GM19043 (cell line): Measurements from ENCODE around the gene CYB561D1.
"Not testable (repeated sequence)": the region's sequence is repeated elsewhere in the genome, so short reads cannot be mapped to it uniquely, and the experiment has no call there.

Source experiments
- ATAC-seq: cut with Tn5 transposase; IDR thresholded peaks from one replicate; pipeline ENCODE4 v1.9.1; 2021; ENCODE audit warnings: low read depth; ENCODE audit not compliant: unreplicated experiment

CYB561D1 gene, protein sequence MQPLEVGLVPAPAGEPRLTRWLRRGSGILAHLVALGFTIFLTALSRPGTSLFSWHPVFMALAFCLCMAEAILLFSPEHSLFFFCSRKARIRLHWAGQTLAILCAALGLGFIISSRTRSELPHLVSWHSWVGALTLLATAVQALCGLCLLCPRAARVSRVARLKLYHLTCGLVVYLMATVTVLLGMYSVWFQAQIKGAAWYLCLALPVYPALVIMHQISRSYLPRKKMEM

DNA sequence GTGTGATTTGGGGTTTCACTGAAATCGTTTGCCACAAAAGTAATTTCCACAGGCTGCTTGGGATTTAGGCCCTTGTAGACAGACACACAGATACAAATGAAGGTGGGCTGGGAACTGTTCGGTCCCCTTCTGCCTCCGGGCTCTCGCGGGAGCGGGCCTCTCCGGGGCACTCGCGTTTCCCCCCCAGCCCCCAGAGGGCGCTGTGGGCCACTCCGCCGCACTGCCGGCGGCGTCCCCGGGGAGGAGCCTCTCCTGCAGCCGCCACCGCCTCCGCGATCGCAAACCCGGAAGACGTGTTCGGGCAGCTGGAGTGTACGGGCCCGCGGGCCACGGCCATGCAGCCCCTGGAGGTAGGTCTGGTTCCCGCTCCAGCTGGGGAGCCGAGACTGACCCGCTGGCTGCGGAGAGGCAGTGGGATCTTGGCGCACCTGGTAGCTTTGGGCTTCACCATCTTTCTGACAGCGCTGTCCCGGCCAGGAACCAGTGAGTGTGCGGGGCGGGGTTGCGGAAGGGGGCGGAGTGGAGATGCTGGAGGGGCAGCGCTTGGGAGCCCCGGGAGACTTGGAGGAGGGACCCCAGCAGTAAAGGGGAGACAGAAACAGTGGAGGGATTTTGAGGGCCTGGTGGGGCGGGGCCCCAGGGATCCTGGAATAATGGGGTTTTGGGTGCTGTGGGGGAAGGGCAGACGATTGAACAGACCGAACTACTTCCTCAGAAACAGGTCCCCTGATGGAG, at the start of gene CYB561D1:
Gene CYB561D1 (plus strand): TSS at position 290 of the 735 bp plus-strand sequence. CDS start 46 bp downstream, at position 336.
- peak; percentile 90 for ATAC-seq

DNA sequence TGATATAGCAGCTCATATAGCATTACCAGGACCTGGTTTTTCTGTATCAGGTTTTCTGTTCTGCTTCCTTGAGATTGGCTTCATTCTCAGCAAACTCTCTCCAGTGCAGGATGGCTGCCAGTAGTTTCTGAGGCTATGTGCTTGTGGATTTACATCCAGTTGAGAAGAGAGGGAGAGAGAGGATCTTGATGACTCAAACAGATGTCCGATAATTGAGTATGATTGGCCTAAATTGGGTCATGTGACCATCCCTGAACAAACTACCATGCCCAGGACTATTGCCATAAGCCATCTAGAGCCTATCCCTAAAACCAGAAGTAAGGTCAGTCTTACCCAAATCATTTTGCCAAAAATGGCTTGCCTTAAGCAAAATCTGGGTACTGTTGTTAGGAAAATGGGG, 49.5 kb upstream of the CYB561D1 start:
- ATAC-seq, result no peak

DNA sequence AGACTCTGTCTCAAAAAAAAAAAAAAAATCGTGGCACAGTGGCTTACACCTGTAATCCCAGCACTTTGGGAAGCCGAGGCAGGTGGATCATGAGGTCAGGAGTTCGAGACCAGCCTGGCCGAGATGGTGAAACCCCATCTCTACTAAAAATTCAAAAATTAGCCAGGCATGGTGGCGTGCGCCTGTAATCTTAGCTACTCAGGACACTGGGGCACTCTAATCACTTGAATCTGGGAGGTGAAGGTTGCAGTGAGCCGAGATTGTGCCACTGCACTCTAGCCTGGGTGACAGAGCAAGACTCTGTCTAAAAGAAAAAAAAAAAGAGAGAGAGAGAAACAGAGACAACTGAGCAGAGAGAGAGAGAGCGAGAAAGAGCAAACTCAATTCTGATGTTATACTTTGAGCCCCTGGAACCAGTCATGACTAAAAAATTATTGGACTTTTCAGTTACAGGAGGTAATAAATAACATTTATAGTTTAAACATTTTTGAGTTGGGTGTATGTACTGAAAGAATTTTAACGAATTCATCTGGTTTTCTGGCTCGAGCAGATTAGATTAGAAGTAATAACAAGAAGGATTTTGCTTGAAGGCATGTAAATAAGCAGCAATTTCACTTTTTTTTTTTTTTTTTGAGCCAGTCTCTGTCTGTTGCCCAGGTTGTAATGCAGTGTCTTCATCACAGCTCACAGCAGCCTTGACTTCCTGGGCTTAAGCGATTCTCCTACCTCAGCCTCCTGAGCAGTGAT, 47.8 kb upstream of the CYB561D1 start:
- ATAC-seq, result not testable (repeated sequence)

DNA sequence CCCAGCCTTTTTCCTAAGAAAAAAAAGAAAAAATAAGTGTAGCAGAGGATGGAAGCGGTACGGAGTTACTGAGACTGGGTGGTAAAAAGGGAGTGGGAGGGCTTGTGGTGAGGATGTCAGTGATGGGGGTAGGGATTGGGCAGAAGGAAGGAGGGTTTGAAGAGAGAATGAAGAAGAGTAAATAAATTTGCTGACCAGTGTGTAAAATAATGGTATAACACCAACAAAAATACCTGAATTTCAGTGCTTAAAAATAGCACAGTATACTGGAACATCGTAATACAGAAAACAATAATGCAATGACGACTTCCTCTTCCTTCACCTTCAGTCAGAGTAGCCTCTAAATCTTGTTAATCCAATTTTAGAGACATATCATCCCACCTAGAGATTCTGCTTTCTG, 46.4 kb upstream of the CYB561D1 start:
- no peak for ATAC-seq

DNA sequence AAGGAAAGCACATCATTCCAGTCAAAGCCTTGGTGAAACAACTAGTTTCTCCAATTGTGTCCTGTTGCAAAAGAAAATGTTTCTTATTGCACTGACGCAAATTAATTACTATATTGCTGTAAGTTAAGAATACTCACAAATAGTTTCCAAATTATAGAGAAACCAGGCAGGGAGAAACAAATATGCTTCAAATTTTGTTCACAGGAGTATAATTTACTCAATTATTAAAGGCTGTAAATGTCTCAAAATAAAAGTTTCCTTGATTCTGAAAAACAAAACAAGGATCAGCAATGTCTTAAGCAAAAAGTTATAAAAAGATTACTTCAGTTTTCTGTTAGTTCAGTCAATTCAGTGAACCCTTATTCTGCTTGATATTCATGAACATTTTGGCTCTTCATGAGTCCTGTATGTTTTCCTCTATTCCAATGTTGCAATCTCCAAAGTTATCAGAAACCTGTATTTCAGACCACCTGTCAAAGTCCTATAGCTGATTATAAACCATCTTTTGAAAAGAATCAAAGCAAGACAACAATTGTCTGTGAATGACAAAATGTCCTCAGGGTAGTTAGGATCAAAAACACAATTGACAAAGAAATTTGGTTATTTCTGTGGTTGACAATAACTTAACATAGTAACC, 39.3 kb upstream of the CYB561D1 start:
- no peak for ATAC-seq

DNA sequence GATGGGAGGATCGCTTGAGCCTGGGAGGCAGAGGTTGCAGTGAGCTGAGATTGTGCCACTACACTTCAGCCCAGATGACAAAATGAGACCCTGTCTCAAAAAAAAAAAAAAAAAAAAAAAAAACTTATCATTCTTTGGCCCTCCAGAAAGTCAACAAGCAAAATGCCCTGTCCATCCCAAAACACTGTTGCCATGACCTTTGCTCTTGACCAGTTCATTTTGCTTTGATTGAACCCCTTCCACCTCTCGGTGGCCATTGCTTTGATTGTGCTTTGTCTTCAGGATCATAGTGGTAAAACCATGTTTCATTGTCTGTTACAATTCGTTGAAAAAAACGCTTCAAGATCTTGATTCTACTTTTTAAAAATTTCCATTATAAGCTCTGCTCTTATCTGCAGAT, 36.1 kb upstream of the CYB561D1 start:
- no peak for ATAC-seq

DNA sequence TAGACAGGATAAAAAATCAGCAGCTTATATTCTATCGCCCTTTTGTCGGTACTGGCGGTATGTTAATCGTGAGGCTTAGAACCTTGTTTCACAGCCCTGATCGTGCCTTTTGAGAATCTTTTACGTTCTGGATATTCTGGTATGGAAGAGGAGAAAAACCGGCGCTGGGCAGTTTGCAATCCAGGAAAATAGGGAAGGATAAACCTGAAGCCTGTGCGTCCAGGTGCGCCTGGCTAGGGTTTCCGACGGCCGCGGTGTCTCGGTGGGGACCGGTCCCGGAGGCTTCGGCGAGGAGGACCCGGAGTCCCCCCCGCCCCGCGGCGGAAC, 27.8 kb upstream of the CYB561D1 start:
- no peak for ATAC-seq

DNA sequence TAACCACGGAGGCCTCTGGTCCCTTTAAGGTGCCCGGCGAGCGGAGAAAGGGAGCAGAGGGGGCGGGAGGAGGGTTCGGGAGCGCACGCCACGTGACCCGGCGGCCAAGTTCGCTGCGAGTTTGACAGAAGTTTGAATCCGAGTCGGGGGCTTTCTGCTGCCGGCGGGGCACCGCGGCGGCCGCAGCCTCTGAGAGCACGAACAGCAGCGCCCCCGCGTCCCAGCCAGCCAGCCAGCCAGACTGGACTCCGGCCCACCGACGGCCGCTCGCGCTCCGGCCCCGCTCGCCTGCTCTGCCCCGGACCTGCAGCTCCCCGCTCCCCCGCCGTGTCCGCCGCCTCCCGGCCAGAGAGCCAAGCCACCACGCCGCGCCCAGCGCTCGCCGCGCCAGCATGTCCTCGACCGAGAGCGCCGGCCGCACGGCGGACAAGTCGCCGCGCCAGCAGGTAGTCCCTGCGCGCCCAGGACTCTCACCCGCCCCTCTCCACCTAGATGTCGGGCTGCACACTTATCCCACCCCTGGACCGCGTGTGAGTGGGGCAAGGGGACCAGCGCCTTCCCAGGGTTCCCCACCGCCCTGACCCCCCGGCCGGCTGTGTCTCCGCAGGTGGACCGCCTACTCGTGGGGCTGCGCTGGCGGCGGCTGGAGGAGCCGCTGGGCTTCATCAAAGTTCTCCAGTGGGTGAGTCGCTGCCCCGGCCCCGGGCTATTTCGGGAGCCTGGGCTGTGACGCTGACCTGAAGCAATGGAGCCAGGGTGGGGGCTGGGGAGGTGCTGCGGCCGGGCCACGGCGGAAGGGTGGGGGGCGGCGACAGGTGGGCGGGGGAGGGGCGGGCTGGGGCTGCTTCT, 27.2 kb upstream of the CYB561D1 start, which contains the start of gene SYPL2:
Gene SYPL2 (plus strand): TSS at position 95 of the 849 bp plus-strand sequence. CDS start 298 bp downstream, at position 393.
- ATAC-seq, result no peak

DNA sequence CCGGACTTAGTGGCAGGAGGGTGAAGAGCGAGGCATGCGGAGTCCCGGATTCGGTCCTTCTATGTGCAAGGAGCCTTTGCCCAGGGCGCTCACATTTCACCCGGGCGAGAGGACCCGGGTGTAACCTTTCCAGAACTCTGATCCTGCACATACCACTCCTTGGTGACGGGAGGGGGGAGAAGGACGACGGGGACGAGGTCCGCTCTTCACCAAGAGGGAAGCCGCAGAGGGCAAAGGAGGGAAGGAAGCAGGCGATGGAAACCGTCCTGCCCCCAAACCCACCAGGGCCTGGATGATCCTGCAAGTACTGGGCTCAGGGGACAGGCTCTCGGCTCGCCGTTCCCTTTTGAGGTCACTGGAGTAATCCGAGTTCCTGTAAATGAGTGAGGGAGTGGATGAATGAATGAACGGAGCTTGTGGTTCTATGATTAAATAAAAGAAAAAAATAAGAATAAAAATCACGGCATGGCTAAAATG, 26.6 kb upstream of the CYB561D1 start:
- no peak for ATAC-seq

DNA sequence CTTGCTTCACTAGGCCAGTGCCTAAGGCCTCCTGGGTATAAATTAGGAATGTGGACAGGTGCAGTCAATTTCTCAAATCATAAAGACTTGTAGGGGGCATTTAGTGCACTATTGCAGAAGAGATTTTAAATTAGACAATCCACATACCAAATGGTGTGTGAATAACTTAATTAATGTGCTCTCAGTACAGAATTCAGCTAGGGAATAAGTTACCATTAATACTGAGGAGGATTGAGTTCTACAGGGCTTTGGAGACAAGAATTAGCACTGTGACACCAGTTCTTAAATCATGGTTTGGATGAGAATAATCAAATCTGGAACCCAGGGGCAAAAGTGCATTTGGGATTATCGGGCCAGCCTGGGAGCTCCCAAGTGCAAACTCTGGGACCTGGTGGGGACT, 25.8 kb upstream of the CYB561D1 start:
- no peak for ATAC-seq

DNA sequence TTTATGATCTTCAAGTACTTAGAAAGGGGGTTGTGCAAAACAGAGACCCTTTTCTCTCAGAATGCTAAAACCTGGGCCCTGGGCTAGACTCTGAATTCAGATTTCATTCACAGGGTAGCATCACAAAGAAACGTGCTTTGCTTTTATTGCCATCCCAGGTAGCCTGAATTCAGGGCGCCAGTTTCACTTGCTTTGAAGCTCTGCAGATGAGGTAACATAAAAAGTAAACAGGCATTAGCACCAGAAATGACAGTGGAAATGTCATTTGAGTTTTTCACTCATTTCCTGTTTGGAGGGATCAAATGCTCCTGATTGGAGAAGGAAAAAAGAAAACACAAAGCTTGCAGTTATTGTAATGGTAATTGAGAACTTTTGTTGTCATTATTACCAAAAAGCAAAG, 25.0 kb upstream of the CYB561D1 start:
- ATAC-seq, result no peak

DNA sequence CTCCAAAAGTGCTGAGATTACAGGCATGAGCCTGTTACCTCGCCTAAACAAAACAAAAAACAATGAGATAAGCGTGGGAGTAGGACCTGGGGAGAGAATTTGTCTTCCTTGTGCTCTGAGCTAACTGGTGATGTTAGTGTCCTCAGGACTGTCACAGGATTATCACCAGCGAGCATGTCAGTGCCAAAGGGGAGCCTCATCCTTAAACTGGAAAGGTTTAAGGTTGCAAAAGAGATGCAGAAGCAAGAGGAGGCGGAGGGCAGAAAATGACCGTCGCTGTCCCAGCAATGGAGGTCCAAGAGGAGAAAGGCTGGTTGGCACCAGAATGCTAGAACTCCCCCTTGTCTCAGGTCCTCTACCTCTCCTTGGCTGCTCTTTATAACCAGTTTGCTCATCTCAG, 23.6 kb upstream of the CYB561D1 start:
- no peak for ATAC-seq

DNA sequence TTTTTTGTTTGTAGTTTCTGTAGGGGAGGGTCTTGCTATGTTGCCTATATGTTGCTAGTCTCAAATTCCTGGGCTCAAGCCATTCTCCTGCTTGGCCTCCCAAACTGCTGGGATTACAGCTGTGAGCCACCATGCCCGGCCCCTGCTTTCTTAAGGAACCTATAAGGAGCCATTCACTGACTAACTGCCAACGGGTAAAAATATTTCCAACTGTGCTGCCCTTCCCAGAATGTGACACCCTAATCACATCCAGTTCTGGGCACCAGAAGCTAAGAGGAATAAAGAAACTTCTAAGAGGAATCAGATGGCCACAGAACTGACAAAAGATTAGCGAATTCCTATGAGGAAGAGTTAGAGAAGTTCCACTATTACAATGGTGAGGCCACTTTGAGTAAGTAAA, 21.1 kb upstream of the CYB561D1 start:
- ATAC-seq, result no peak

DNA sequence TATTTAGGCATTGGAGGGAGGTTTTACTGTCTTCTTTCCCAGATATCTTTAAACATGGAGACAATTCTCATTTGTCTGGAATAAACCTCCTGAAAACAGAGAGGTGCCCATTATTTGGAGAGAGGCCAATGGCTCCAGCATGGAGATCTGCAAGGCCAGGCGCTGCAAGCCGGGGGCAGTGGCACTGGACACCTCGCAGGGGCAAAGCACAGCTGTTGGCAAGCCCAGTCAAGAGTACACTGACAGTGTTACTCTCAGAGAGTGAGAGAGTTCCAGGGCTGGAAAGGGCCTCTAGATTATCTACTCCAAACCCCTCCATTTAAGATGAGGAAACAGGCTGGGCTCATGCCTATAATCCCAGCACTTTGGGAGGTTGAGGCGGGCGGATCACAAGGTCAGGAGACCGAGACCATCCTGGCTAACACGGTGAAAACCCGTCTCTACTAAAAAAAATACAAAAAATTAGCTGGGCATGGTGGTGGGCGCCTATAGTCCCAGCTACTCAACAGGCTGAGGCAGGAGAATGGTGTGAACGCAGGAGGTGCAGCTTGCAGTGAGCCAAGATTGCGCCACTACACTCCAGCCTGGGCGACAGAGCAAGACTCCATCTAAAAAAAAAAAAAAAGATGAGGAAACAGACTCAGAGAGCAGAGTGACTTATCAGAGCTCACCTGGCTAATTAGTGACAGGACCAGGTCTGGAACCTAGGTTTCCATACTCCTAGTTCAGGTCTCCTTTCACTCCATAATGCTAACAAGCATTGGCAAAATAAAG, 20.4 kb upstream of the CYB561D1 start:
- not testable (repeated sequence) for ATAC-seq

DNA sequence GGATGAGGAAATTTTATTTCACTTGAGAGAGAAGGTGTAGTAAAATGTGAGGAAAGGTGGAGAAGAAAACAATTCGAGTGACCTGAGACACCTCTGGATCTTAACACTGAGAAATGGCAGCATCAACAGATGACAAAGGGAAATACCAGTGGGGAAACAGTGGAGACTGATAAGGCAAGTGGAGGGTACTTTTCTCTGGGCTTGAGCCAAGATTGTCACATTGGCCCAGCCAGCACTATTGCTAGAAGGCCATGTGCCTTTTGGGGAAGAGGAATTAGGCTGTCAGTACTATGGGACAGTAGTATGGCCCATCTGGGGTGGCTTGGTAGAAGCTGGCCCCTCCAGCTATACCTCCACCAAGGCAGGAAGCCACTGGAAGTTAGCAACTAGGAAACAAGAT, 19.2 kb upstream of the CYB561D1 start:
- no peak for ATAC-seq

DNA sequence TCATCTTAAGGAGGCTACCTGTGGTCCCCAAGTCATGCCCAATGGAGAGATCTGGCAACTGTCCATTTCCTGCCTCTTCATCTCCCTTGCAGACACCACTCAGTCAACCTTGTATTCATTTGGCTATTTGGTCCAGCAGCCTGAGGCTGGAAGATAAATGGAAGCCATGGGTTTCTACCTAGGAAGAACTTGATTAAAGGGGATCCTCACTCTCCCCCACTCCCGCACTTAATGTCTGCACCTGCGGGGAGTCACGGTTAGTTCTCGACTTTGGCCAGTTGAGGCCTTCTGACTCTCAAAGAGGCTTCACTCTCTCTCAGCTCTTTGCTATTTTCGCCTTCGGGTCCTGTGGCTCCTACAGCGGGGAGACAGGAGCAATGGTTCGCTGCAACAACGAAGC, 18.6 kb upstream of the CYB561D1 start:
- ATAC-seq, result no peak

DNA sequence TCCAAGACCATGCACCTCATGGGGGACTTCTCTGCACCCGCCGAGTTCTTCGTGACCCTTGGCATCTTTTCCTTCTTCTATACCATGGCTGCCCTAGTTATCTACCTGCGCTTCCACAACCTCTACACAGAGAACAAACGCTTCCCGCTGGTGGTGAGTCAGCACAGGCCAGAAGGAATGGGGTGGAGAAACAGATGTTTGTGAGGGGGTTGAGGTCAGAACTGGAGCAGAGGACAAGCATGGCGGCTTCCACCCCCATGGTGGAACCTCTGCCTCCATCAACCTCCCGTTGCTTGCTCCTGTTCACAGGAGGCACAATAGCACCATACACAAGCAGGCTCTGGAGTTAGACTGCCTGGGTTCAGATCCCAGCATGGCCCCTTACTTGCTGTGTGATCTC, 17.1 kb upstream of the CYB561D1 start:
- no peak for ATAC-seq

DNA sequence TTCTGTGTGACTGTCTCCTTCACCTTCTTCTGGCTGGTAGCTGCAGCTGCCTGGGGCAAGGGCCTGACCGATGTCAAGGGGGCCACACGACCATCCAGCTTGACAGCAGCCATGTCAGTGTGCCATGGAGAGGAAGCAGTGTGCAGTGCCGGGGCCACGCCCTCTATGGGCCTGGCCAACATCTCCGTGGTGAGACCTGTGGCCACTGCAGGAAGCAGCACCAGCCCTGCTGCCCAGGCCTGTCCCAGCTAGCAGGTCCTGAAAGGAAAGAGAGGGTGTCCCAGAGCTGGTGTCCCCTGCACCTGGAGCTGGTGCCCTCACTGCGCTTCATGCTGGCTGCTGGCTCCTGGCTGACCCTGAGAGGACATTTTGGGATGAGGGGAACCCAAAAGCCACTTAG, 16.1 kb upstream of the CYB561D1 start:
- no peak for ATAC-seq

DNA sequence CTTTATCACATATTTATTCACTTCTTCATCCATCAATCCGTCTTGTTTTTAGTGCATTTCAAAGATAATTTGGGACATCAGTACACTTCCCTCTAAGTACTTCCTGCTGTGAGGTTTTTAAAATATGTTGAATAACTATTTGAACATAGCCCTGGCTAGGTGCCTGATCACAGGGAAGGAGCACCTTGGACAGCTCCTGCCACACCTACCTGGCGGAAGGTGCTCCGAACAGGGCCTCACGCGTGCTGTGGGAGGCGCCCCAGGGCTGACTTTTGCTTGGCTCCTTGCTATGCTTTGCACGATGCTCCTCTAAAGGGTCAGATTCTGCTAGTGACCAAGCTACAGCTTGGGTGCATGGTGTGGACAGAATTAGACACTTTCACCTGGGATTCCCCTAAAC, 15.1 kb upstream of the CYB561D1 start:
- no peak for ATAC-seq
